HG03575 (cell line): ENCODE measurements around the gene NEK3.
"Not testable (repeated sequence)": the region's sequence is repeated elsewhere in the genome, so short reads cannot be mapped to it uniquely, and the experiment has no call there.

Source experiments
- ATAC-seq: cut with Tn5 transposase; IDR thresholded peaks from one replicate; pipeline ENCODE4 v1.9.1; 2021; ENCODE audit not compliant: unreplicated experiment, insufficient number of reproducible peaks, low FRiP score; ENCODE audit errors: extremely low read depth

NEK3 gene

GRCh38 chr13:52128714-52129700 lies 30.4 kb downstream of the NEK3 start, which contains the start of gene NEK5:
TSS of gene NEK5 (minus strand) at chr13:52129073. CDS start at chr13:52127482, 1,591 bp downstream.
- no peak for ATAC-seq

GRCh38 chr13:52127783-52128702 lies 31.4 kb downstream of the NEK3 start:
- ATAC-seq: no peak

DNA sequence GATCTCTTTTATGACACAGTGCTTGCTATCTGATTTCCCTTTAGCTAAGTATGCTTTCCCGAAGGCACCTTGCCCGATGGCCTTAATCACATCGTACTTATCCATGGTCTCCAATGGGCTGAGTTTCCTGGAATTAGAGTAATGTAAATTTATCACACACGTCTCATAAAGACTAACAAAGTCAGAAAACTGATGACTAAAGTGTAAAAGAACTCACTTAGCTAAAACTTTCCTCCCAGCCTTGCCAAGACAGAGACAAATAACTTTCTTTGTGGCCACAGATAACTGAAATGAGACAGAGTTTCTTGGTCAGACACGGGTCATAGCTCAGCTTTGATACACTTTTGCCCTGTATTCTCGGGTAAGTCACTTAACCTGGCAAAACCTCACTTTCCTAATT lies 32.0 kb downstream of the NEK3 start:
- no peak for ATAC-seq

- ATAC-seq: no peak
Observed at GRCh38 chr13:52125547-52125946, 33.9 kb downstream of the NEK3 start.

DNA sequence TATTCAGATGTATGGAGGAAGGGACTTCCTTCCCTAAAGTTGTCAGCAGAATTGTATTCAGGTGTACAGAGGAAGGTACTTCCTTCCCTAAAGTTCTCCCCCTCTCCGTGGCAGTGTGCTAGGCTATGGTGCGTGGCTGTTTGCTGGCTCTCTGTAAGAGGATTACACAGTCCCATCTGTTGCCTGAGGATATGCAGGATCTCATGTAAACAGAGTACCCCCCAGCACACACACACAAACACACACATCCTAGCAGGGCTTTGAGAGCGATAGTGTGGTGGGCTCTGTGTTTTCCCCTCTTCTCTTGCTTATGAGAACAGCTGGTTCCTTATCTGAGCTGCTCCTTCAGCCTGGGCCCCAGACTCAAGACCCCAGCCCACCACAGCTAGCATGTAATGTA lies 40.8 kb downstream of the NEK3 start:
- no peak for ATAC-seq

DNA sequence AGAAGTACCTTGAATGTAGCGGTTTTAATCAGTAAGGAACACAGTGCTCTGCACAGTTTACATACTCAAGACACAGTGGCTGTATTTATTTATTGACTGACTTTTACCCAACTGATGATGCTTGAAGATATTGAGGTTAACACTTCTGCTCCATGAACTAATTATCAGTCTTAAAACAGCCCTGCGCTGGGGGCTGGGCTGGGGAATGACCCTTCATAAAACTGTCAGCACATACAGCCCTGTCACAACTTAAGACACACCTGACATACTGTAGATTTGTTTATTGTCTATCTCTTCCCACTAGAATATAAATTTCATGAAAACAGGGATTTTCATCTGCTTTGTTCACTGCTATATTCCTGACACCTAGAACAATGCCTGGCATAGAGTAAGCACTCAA lies 41.3 kb downstream of the NEK3 start:
- ATAC-seq: no peak

GRCh38 chr13:52112591-52112990 lies 46.8 kb downstream of the NEK3 start:
- ATAC-seq: no peak

DNA sequence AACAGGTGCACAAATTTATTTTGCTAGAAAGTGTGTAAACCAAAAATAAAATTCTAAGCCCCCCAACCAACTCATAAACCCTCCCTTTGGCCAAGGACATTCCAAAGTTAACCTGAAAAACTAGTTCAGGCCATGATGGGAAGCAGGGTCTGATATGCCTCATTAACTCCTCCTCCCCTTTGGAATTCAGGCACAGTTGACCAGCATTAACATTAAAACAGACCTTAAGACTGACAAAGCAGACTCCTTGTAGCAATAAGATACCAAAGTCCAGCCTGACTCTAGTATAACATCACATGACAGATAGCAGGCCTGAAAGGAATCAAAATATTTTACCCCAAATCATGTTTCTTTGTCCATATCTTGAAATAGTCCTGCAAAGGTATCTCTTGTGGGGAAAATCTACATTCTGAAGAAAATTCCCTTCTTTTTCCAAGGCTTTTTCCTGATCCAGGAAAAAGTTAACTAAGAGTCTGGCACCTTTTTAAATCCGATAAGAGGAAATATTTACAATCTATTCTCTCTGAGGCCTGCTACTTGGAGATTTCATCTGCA lies 50.2 kb downstream of the NEK3 start:
- no peak for ATAC-seq

DNA sequence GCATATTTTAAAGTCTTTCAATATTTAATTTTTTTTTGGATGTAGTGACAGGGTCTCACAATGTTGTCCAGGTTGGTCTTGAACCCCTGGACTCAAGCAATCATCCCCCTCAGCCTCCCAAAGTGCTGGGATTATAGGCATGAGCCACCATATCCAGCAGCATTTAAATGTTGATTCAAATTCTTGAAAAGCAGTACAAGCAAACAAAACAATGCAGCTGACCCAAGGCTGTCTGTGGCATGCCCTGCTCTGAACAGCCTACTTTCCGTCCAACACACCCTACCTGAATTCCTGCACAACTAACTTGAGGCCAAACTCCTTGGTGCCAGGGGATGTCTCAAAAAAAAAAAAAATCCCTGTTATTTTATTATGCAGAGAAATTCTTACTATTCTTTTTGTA lies 53.6 kb downstream of the NEK3 start:
- ATAC-seq: no peak

DNA sequence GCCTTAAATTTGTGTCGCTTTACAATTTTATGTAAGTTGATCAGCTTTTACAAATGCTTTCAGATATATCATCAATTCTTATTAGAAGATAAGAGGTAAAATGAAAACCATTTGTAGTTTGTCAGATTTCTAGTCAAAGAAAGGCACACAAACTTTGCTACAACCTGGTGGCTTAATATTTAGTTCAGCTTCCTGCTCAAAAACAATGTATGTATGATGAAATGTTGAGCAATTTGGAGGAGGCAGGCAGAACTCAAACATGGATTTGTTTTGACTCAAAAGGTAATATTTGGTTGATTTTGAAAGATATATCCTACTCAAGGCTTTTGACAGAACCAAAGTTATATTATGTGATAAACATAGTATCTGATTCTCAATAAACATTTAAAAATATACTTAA lies 54.8 kb downstream of the NEK3 start:
- no peak for ATAC-seq

DNA sequence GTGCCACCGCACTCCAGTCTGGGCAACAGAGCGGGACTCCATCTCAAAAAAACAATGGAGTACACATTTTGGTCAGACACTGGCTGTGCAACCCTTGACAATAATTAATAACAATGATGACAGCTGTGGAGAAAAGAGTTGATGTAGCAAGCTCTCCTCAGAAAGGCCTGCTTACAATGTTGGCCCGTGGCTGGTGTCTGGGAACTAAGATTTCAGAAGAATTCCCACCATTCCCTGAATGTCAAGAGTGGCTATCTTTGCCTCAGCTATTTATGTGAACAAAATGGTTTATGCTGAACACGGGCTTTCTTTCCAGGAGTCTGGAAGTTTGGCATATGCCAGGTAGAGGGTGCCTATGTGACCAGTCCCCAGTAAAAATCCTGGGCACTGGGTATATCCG lies 56.0 kb downstream of the NEK3 start:
- no peak for ATAC-seq

GRCh38 chr13:52102423-52102822 lies 57.0 kb downstream of the NEK3 start:
- ATAC-seq: not testable (repeated sequence)

DNA sequence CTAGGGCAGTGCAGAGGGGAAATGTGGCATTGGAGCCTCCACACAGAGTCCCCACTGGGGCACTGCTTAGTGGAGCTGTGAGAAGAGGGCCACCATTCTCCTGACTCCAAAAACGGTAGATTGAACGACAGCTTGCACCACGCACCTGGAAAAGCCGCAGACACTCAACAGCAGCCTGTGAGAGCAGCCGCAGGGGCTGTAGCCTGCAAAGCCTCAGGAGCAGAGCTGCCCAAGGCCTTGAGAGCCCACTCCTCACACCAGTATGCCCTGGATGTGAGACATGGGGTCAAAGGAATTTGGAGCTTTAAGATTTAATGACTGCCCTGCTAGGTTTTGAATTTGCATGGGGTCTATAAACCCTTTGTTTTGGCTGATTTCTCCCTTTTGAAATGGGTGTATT lies 62.2 kb downstream of the NEK3 start:
- no peak for ATAC-seq

GRCh38 chr13:52096748-52097147 lies 62.6 kb downstream of the NEK3 start:
- no peak for ATAC-seq

DNA sequence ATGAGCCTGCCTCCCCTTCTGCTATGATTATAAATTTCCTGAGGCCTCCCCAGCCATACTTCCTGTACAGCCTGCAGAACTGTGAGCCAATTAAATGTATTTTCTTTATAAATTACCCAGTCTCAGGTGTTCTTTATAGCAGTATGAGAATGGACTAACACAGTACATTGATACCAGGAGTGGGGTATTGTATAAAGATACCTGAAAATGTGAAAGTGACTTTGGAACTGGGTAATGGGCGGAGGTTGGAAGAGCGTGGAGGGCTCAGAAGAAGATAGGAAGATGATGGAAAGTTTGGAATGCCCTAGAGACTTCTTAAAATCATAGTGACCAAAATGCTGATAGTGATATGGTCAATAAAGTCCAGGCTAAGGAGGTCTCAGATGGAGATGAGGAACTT lies 63.3 kb downstream of the NEK3 start:
- no peak for ATAC-seq

- ATAC-seq: no peak
Observed at GRCh38 chr13:52092087-52092486, 67.3 kb downstream of the NEK3 start.

GRCh38 chr13:52091473-52091872 lies 67.9 kb downstream of the NEK3 start:
- no peak for ATAC-seq

- no peak for ATAC-seq
Observed at GRCh38 chr13:52085421-52085820, 74.0 kb downstream of the NEK3 start.

GRCh38 chr13:52084981-52085380 lies 74.4 kb downstream of the NEK3 start:
- ATAC-seq: not testable (repeated sequence)
